ENCODE measurements around the gene COL24A1. TPM values are rescaled to one million over a fixed set of nuclear protein-coding genes. Genes with fewer than 3 reads are reported as not detected.

Gene COL24A1
- total RNA-seq, 1 donor from 2014 or later: 0.11 TPM

DNA sequence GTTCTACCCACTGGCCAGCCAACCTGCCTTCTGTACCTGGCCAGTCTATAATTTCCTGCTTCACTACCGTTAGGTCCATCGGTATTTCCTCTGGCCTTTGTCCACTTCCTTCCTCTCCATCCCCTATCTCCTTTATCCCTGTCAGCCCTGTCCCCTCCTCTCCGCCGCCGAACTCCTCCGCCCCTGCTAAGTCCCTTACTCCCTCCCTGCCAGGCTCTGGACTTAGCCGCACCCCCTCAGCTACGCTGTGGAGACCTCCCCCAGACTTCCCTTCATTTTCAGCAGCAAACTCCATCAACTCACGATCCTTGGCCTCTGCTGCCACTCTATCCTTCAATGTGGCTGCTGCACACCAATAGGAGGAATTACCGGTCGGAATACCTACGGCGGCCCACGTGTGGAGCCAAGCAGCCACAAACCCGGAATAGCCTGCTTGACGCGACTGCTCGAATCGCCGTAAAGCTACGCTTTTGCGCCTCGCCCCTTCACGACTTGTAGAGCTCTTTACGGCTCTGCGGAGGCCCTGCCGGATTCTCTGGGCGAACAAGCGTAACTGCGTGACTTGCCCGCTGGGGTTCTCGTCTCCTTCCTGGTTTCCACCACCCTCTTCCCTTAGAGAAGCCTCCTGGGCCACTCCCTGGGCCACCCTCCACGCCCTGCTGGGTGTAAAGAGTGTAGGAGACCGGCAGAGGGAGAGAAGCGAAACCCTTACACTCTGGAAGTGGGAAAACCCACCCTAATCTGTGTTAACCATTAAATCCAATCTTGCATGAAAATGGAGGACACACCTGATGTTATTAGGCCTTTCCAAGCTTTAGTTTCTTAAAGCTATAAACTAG lies 448.4 kb downstream of the COL24A1 start, which contains the start of gene ZNHIT6:
Gene ZNHIT6, minus strand, starts transcription at position 444 of the 839 bp plus-strand sequence. Its CDS starts 149 bp downstream, at position 295.
- DNase-seq (ENCODE audit: low spot score in 2 of 2): peak; percentile 54 to 94
- Histone ChIP-seq H3K27ac (peak within 1 kb of the TSS; percentile 85 to 86), H3K27me3 (no peaks in the 10 kb centered on the region), H3K4me1 (peaks cover 0 to 2% of the 10 kb centered on the region in 2 donors), H3K9me3 (no peaks in the 10 kb centered on the region), H3K4me3 (peak within 1 kb of the TSS; percentile 77 to 87), H3K36me3 (peaks cover 3 to 15% of the 10 kb centered on the region in 2 donors)
- intact Hi-C loops (cut with DNase I): loop anchor here (5.0 kb wide), 2 partner anchors 179 to 411 kb away; no protein-coding TSS in a partner anchor
- TF ChIP-seq, protein P1, sequence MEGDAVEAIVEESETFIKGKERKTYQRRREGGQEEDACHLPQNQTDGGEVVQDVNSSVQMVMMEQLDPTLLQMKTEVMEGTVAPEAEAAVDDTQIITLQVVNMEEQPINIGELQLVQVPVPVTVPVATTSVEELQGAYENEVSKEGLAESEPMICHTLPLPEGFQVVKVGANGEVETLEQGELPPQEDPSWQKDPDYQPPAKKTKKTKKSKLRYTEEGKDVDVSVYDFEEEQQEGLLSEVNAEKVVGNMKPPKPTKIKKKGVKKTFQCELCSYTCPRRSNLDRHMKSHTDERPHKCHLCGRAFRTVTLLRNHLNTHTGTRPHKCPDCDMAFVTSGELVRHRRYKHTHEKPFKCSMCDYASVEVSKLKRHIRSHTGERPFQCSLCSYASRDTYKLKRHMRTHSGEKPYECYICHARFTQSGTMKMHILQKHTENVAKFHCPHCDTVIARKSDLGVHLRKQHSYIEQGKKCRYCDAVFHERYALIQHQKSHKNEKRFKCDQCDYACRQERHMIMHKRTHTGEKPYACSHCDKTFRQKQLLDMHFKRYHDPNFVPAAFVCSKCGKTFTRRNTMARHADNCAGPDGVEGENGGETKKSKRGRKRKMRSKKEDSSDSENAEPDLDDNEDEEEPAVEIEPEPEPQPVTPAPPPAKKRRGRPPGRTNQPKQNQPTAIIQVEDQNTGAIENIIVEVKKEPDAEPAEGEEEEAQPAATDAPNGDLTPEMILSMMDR (IDR thresholded peaks at IDR 0.05): peak in 2 of 3 experiments; percentile 17 to 32

DNA sequence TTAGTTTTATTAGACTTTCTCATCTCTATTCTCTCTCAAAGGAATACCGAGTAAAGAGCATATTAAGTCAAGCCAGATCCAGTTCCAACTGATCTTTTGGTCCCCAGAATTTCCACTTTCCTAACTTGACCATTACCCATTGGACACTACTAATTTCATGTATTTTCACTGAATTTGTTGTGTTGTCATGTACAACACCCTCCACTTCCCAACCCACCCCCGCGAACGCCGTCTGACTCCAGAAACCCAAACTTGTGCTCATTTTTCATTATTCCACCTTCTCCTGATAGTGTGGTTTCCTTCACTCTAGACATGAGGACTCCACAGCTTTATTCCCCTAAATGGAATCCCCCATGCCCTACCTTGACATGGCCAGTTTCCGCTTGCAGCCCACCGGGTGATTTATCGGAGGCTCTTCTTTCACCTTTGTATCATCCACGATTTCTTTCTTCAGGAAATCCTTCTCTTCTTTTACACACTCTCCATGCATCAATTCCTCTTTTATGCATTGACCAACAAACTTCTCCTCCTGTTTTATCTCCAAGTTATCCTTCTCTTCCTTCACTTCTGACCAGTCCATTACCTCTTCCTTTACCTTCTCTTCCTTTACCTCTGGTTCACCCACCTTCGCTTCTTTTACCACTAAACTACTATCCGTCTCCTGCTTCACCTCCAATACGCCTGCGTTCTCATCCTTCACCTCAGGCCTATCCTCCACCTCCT lies 449.1 kb downstream of the COL24A1 start:
- Histone ChIP-seq H3K27me3 (no peaks in the 10 kb centered on the region), H3K27ac (peak overlapping the region; percentile 85 to 86), H3K4me1 (peaks cover 0 to 2% of the 10 kb centered on the region in 2 donors), H3K36me3 (peaks cover 3 to 16% of the 10 kb centered on the region in 2 donors), H3K4me3 (peak overlapping the region; percentile 77 to 87), H3K9me3 (no peaks in the 10 kb centered on the region)
- TF ChIP-seq, protein P1 (IDR thresholded peaks at IDR 0.05): no peak
- no peak for DNase-seq (ENCODE audit: low spot score in 2 of 2)
- intact Hi-C loops (cut with DNase I): loop anchor here (5.0 kb wide), 2 partner anchors 180 to 410 kb away; no protein-coding TSS in a partner anchor

DNA sequence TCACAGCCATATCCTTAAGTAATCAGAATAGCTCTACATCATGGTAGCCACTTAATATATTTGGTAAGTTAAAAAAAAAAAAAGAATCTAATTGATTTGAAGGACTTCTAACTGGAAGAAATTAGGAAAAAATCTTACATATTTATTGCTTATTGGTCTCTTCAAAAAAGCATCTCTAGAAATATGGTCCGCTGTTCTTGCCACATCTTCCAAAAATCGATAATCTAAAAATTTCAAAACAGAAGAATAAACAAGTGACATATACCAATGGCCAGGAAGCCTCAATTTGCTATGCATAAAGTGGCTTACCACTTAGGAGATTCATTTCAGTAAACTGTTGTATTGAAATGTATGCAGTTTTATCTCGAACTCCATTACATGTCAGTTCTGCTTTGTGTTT lies 450.6 kb downstream of the COL24A1 start:
- Histone ChIP-seq H3K27ac (no peak overlapping the region), H3K4me1 (peaks cover 0 to 2% of the 10 kb centered on the region in 2 donors), H3K27me3 (no peaks in the 10 kb centered on the region), H3K36me3 (peaks cover 3 to 28% of the 10 kb centered on the region in 2 donors), H3K9me3 (no peaks in the 10 kb centered on the region), H3K4me3 (no peak overlapping the region)
- DNase-seq (ENCODE audit: low spot score in 2 of 2): no peak
- TF ChIP-seq, protein P1 (IDR thresholded peaks at IDR 0.05): no peak
- intact Hi-C loops (cut with DNase I): loop anchor here (5.0 kb wide), 2 partner anchors 181 to 409 kb away; no protein-coding TSS in a partner anchor

DNA sequence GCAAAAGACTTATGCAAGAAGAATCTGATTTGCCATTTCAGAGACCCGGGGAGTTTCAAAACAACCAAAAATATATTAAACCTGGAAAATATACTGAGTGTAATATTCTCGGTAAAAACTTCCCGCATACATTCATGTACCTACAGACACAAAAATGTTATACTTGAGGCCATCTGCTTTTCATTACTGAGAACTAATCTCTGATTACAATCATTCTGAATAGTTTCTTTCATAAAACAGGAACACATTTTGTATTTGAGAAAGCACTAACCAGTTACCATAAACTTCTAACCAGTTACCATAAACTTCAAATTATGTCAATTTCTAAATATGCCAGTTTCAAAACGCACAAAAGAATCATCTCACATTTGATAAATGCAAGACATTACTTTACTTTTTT lies 456.1 kb downstream of the COL24A1 start:
- H3K4me1 ChIP-seq: peaks cover 0 to 3% of the 10 kb centered on the region in 2 donors
- H3K36me3 ChIP-seq: peaks cover 2 to 32% of the 10 kb centered on the region in 2 donors
- no peak for DNase-seq (ENCODE audit: low spot score in 2 of 2)
- H3K27me3 ChIP-seq: no peaks in the 10 kb centered on the region
- TF ChIP-seq, protein P1 (IDR thresholded peaks at IDR 0.05): no peak
- H3K4me3 ChIP-seq: no peak overlapping the region
- no peak overlapping the region for H3K27ac ChIP-seq
- no peaks in the 10 kb centered on the region for H3K9me3 ChIP-seq
- intact Hi-C loops (cut with DNase I): no loop called here

DNA sequence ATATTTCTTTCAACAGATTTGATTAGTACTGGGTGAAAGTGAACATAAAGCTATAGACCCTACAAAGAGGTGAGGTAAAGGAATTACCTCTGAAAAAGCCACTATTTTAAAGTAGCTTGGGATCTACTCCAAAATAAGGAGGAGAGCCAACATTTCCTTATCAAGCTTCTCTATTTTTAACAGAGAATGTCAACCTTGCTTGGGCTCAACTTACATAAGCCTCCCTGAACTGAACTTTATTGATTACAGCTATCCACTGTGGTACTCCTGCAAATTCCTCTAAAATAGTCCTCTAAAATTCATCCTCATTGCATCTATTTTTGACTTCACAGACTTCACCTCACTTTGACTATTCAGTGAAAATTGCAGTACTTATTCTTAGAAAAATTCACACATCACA lies 458.7 kb downstream of the COL24A1 start:
- no peak for DNase-seq (ENCODE audit: low spot score in 2 of 2)
- TF ChIP-seq, protein P1 (IDR thresholded peaks at IDR 0.05): no peak
- peaks cover 0 to 3% of the 10 kb centered on the region in 2 donors for H3K4me1 ChIP-seq
- no peak overlapping the region for H3K4me3 ChIP-seq
- H3K9me3 ChIP-seq: no peaks in the 10 kb centered on the region
- intact Hi-C loops (cut with DNase I): loop anchor here (10.0 kb wide), 1 partner anchor 233 kb away; the partner anchor contains the start of gene DDAH1
- H3K36me3 ChIP-seq: peaks cover 0 to 20% of the 10 kb centered on the region in 2 donors
- no peaks in the 10 kb centered on the region for H3K27me3 ChIP-seq
- H3K27ac ChIP-seq: no peak overlapping the region
